GM23338 (cell line): ENCODE measurements around the gene CEP55. TPM values are rescaled to one million over a fixed set of nuclear protein-coding genes. Genes with fewer than 3 reads are reported as not detected.

Experiments
- ATAC-seq: fragments of 200-7000 bp; cut with Tn5 transposase; 3 replicates; pipeline ENCODE4 v1.9.1; 2020
- DNase-seq: peaks from one replicate; pipeline ENCODE4 v3.0.0-alpha.2; 2015; ENCODE audit warnings: low spot score
- H2AFZ ChIP-seq: fragments of 200-600 bp; sonication (generic); 2 replicates; pipeline ENCODE4 v1.8.0; 2016; ENCODE audit warnings: antibody characterized with exemption, mild to moderate bottlenecking, moderate library complexity
- H3F3A ChIP-seq: fragments of 200-600 bp; sonication (generic); replicated peaks from 2 replicates; pipeline ENCODE4 v1.8.0; 2017; ENCODE audit warnings: antibody characterized with exemption, mixed run types, low read depth
- H3K27ac ChIP-seq: fragments of 200-600 bp; sonication (generic); 2 replicates; pipeline ENCODE4 v1.6.1; 2016; ENCODE audit warnings: low read depth
- H3K27me3 ChIP-seq: fragments of 200-600 bp; sonication (generic); 2 replicates; pipeline ENCODE4 v1.8.0; 2016; ENCODE audit warnings: mild to moderate bottlenecking, mixed run types, moderate library complexity; ENCODE audit not compliant: insufficient read depth
- H3K36me3 ChIP-seq: fragments of 200-600 bp; sonication (generic); 2 replicates; pipeline ENCODE4 v1.8.0; 2016; ENCODE audit warnings: mild to moderate bottlenecking; ENCODE audit not compliant: insufficient read depth
- H3K4me1 ChIP-seq: fragments of 200-600 bp; sonication (generic); 2 replicates; pipeline ENCODE4 v1.8.0; 2016; ENCODE audit warnings: mild to moderate bottlenecking, moderate library complexity; ENCODE audit not compliant: insufficient read depth
- H3K4me2 ChIP-seq: fragments of 200-600 bp; sonication (generic); 2 replicates; pipeline ENCODE4 v1.7.1; 2017; ENCODE audit warnings: mixed run types
- H3K4me3 ChIP-seq: fragments of 200-600 bp; sonication (generic); 2 replicates; pipeline ENCODE4 v1.6.1; 2016; ENCODE audit warnings: mixed run types
- H3K79me2 ChIP-seq: fragments of 200-600 bp; sonication (generic); replicated peaks from 2 replicates; pipeline ENCODE4 v1.8.0; 2017; ENCODE audit warnings: mild to moderate bottlenecking; ENCODE audit not compliant: insufficient read depth
- H3K9me2 ChIP-seq: fragments of 200-600 bp; sonication (generic); 2 replicates; pipeline ENCODE4 v1.8.0; 2017; ENCODE audit not compliant: insufficient read depth
- H4K20me1 ChIP-seq: fragments of 200-600 bp; sonication (generic); replicated peaks from 2 replicates; pipeline ENCODE4 v1.8.0; 2017; ENCODE audit warnings: mild to moderate bottlenecking; ENCODE audit not compliant: insufficient read depth
- H3K27ac Mint-ChIP-seq: 2 replicates; pipeline ENCODE4 v1.8.0; 2020; ENCODE audit warnings: inconsistent platforms, mild to moderate bottlenecking, moderate library complexity, mixed read lengths
- H3K27me3 Mint-ChIP-seq: 3 replicates; pipeline ENCODE4 v1.8.0; 2022; ENCODE audit warnings: low read depth, mild to moderate bottlenecking, moderate library complexity, mixed read lengths, inconsistent platforms; ENCODE audit not compliant: insufficient read depth, poor library complexity
- H3K36me3 Mint-ChIP-seq: 3 replicates; pipeline ENCODE4 v1.8.0; 2021; ENCODE audit warnings: low read depth, mild to moderate bottlenecking, inconsistent platforms, moderate library complexity, mixed read lengths
- H3K4me1 Mint-ChIP-seq: 3 replicates; pipeline ENCODE4 v1.8.0; 2020; ENCODE audit warnings: mild to moderate bottlenecking, inconsistent platforms, mixed read lengths
- H3K4me3 Mint-ChIP-seq: 3 replicates; pipeline ENCODE4 v1.8.0; 2021; ENCODE audit warnings: moderate library complexity, mild to moderate bottlenecking, inconsistent platforms, mixed read lengths
- H3K9me3 Mint-ChIP-seq: 3 replicates; pipeline ENCODE4 v1.8.0; 2020; ENCODE audit warnings: moderate library complexity, mild to moderate bottlenecking, inconsistent platforms, mixed read lengths
- CREB1 ChIP-seq: fragments of 250-450 bp; sonication (Bioruptor Pico); IDR thresholded peaks from 2 replicates; pipeline ENCODE4 v1.5.0; 2020; ENCODE audit warnings: low read depth, mild to moderate bottlenecking, moderate library complexity
- EZH2 ChIP-seq: fragments of 200-600 bp; sonication (generic); IDR thresholded peaks from one replicate; pipeline ENCODE4 v1.8.0; 2017; ENCODE audit warnings: antibody characterized with exemption, mild to moderate bottlenecking, low read depth; ENCODE audit not compliant: unreplicated experiment
- EZH2phosphoT487 ChIP-seq: fragments of 200-600 bp; sonication (generic); IDR thresholded peaks from one replicate; pipeline ENCODE4 v1.8.1; 2018; ENCODE audit warnings: antibody characterized with exemption; ENCODE audit not compliant: unreplicated experiment
- JUNB ChIP-seq: IDR thresholded peaks from one replicate; pipeline ENCODE4 v1.6.1; 2016; ENCODE audit warnings: antibody characterized with exemption; ENCODE audit not compliant: unreplicated experiment
- POLR2AphosphoS5 ChIP-seq: IDR thresholded peaks from 2 replicates; pipeline ENCODE4 v1.6.1; 2016; ENCODE audit warnings: antibody characterized with exemption, low read depth
- STAT1 ChIP-seq: IDR thresholded peaks from one replicate; pipeline ENCODE4 v1.6.1; 2016; ENCODE audit warnings: antibody characterized with exemption; ENCODE audit not compliant: unreplicated experiment
- ZNF331 ChIP-seq: fragments of 250-450 bp; sonication (Bioruptor Pico); IDR thresholded peaks from 2 replicates; pipeline ENCODE4 v1.5.0; 2020; ENCODE audit warnings: low read depth, mild to moderate bottlenecking, moderate library complexity
- polyA plus RNA-seq: library from polyadenylated mRNA; unstranded; fragments of >200 nt; fragmentation: Nextera tagmentation; extraction: Ambion mirVana; gene quantifications from 2 replicates; pipeline ENCODE4 v1.2.1, GENCODE V29; 2016
- total RNA-seq: library from RNA; depleted of rRNA; stranded (reverse); fragments of >200 nt; shearing (Covaris generic); gene quantifications from 2 replicates; pipeline ENCODE4 v1.2.3, GENCODE V29; 2014
- TF ChIP-seq, protein P1 (sequence below): fragments of 250-450 bp; sonication (Bioruptor Pico); IDR thresholded peaks from 2 replicates; pipeline ENCODE4 v1.5.0; 2020; ENCODE audit warnings: mild to moderate bottlenecking, moderate library complexity
- TF ChIP-seq, protein P2 (sequence below): IDR thresholded peaks from 2 replicates; pipeline ENCODE4 v1.6.1; 2016; ENCODE audit warnings: antibody characterized with exemption
- TF ChIP-seq, protein P3 (sequence below), 2 experiments: fragments of 200-600 bp in 1 of 2; sonication (generic) in 1 of 2; conservative IDR thresholded peaks; 2 replicates each; pipeline versions ENCODE4 v1.5.1 to v1.6.1; 2016 to 2017; ENCODE audit warnings: antibody characterized with exemption in 2 of 2, low read depth in 2 of 2, mild to moderate bottlenecking in 2 of 2, moderate library complexity in 1 of 2

The CEP55 gene
- total and polyA plus RNA-seq, 2 experiments from 2014 or later = 12.4 to 22.4 TPM

DNA sequence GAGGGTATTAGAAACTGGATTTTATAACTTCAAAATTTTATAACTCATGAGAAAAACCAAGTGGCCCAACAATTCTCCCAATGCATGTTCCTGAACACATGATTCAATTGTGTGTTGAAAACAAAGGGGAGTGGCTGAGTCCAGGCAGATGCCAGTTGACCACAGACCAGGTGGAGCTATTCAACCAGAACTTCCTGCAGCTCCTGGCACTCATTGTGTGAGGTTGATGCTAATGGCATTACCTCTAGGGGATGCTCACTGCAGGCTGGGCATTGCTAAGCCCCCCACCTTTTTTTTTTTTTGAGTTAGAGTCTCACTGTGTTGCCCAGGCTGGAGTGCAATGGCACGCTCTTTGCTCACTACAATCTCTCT lies 34.6 kb upstream of the CEP55 start:
- Histone ChIP-seq H4K20me1 (no peaks in the 10 kb centered on the region), H3K4me1 (no peaks in the 10 kb centered on the region), H2AFZ (no peak overlapping the region), H3K36me3 (no peaks in the 10 kb centered on the region), H3K27ac (no peak overlapping the region), H3K4me3 (no peak overlapping the region), H3K79me2 (no peaks in the 10 kb centered on the region), H3K9me2 (no peaks in the 10 kb centered on the region), H3K27me3 (no peaks in the 10 kb centered on the region), H3F3A (no peaks in the 10 kb centered on the region), H3K4me2 (no peak overlapping the region)
- no peaks in the 10 kb centered on the region for H3K9me3 Mint-ChIP-seq
- peaks cover 2% of the 10 kb centered on the region for H3K27me3 Mint-ChIP-seq
- TF ChIP-seq EZH2 (no peak), ZNF331 (CRISPR knock-in tag) (no peak), STAT1 (no peak), POLR2AphosphoS5 (no peak), JUNB (no peak), EZH2phosphoT487 (no peak), CREB1 (CRISPR knock-in tag) (no peak)
- TF ChIP-seq, protein P1, sequence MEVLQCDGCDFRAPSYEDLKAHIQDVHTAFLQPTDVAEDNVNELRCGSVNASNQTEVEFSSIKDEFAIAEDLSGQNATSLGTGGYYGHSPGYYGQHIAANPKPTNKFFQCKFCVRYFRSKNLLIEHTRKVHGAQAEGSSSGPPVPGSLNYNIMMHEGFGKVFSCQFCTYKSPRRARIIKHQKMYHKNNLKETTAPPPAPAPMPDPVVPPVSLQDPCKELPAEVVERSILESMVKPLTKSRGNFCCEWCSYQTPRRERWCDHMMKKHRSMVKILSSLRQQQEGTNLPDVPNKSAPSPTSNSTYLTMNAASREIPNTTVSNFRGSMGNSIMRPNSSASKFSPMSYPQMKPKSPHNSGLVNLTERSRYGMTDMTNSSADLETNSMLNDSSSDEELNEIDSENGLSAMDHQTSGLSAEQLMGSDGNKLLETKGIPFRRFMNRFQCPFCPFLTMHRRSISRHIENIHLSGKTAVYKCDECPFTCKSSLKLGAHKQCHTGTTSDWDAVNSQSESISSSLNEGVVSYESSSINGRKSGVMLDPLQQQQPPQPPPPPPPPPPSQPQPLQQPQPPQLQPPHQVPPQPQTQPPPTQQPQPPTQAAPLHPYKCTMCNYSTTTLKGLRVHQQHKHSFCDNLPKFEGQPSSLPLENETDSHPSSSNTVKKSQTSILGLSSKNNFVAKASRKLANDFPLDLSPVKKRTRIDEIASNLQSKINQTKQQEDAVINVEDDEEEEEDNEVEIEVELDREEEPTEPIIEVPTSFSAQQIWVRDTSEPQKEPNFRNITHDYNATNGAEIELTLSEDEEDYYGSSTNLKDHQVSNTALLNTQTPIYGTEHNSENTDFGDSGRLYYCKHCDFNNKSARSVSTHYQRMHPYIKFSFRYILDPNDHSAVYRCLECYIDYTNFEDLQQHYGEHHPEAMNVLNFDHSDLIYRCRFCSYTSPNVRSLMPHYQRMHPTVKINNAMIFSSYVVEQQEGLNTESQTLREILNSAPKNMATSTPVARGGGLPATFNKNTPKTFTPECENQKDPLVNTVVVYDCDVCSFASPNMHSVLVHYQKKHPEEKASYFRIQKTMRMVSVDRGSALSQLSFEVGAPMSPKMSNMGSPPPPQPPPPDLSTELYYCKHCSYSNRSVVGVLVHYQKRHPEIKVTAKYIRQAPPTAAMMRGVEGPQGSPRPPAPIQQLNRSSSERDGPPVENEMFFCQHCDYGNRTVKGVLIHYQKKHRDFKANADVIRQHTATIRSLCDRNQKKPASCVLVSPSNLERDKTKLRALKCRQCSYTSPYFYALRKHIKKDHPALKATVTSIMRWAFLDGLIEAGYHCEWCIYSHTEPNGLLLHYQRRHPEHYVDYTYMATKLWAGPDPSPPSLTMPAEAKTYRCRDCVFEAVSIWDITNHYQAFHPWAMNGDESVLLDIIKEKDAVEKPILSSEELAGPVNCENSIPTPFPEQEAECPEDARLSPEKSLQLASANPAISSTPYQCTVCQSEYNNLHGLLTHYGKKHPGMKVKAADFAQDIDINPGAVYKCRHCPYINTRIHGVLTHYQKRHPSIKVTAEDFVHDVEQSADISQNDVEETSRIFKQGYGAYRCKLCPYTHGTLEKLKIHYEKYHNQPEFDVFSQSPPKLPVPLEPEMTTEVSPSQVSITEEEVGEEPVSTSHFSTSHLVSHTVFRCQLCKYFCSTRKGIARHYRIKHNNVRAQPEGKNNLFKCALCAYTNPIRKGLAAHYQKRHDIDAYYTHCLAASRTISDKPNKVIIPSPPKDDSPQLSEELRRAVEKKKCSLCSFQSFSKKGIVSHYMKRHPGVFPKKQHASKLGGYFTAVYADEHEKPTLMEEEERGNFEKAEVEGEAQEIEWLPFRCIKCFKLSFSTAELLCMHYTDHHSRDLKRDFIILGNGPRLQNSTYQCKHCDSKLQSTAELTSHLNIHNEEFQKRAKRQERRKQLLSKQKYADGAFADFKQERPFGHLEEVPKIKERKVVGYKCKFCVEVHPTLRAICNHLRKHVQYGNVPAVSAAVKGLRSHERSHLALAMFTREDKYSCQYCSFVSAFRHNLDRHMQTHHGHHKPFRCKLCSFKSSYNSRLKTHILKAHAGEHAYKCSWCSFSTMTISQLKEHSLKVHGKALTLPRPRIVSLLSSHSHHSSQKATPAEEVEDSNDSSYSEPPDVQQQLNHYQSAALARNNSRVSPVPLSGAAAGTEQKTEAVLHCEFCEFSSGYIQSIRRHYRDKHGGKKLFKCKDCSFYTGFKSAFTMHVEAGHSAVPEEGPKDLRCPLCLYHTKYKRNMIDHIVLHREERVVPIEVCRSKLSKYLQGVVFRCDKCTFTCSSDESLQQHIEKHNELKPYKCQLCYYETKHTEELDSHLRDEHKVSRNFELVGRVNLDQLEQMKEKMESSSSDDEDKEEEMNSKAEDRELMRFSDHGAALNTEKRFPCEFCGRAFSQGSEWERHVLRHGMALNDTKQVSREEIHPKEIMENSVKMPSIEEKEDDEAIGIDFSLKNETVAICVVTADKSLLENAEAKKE (CRISPR knock-in tag) = no peak
- TF ChIP-seq, protein P2, sequence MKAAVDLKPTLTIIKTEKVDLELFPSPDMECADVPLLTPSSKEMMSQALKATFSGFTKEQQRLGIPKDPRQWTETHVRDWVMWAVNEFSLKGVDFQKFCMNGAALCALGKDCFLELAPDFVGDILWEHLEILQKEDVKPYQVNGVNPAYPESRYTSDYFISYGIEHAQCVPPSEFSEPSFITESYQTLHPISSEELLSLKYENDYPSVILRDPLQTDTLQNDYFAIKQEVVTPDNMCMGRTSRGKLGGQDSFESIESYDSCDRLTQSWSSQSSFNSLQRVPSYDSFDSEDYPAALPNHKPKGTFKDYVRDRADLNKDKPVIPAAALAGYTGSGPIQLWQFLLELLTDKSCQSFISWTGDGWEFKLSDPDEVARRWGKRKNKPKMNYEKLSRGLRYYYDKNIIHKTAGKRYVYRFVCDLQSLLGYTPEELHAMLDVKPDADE = no peak
- TF ChIP-seq, protein P3, sequence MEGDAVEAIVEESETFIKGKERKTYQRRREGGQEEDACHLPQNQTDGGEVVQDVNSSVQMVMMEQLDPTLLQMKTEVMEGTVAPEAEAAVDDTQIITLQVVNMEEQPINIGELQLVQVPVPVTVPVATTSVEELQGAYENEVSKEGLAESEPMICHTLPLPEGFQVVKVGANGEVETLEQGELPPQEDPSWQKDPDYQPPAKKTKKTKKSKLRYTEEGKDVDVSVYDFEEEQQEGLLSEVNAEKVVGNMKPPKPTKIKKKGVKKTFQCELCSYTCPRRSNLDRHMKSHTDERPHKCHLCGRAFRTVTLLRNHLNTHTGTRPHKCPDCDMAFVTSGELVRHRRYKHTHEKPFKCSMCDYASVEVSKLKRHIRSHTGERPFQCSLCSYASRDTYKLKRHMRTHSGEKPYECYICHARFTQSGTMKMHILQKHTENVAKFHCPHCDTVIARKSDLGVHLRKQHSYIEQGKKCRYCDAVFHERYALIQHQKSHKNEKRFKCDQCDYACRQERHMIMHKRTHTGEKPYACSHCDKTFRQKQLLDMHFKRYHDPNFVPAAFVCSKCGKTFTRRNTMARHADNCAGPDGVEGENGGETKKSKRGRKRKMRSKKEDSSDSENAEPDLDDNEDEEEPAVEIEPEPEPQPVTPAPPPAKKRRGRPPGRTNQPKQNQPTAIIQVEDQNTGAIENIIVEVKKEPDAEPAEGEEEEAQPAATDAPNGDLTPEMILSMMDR (conservative IDR thresholded peaks at IDR 0.05; ENCODE audit: low read depth in 2 of 2) = no peak
- ATAC-seq (no peak), DNase-seq (no peak)
- no peak overlapping the region for H3K27ac Mint-ChIP-seq
- H3K4me1 Mint-ChIP-seq = peaks cover 9% of the 10 kb centered on the region; the same call in 2 of the 3 replicates
- H3K36me3 Mint-ChIP-seq = no peaks in the 10 kb centered on the region
- no peak overlapping the region for H3K4me3 Mint-ChIP-seq
